WERI-Rb-1 (cell line): ENCODE results near the gene DPF3.

Source experiments
- DNase-seq: peaks from one replicate; pipeline ENCODE4 v3.0.0-alpha.2; 2020
- H3K27ac ChIP-seq: fragments of 250-450 bp; sonication (Bioruptor Pico); 2 replicates; pipeline ENCODE4 v1.5.1; 2020; ENCODE audit warnings: mild to moderate bottlenecking, moderate library complexity
- H3K27me3 ChIP-seq: fragments of 250-450 bp; sonication (Bioruptor Pico); 2 replicates; pipeline ENCODE4 v1.5.1; 2021; ENCODE audit warnings: mild to moderate bottlenecking, low read depth, moderate library complexity; ENCODE audit not compliant: insufficient read depth, severe bottlenecking
- H3K36me3 ChIP-seq: fragments of 250-450 bp; sonication (Bioruptor Pico); 2 replicates; pipeline ENCODE4 v1.5.1; 2020; ENCODE audit warnings: mild to moderate bottlenecking, moderate library complexity
- H3K4me3 ChIP-seq: 2 replicates; pipeline ENCODE4 v1.5.1; 2011; ENCODE audit warnings: low read depth, mild to moderate bottlenecking, control low read depth, low read length
- H3K9me3 ChIP-seq: fragments of 250-450 bp; sonication (Bioruptor Pico); 2 replicates; pipeline ENCODE4 v1.5.1; 2021; ENCODE audit warnings: mild to moderate bottlenecking, moderate library complexity; ENCODE audit not compliant: severe bottlenecking
- CTCF ChIP-seq: IDR thresholded peaks from 2 replicates; pipeline ENCODE4 v1.5.1; 2011; ENCODE audit warnings: low read depth, mild to moderate bottlenecking, control low read depth, inconsistent platforms, low read length

The DPF3 gene

GRCh38 chr14:72744416-72745120, 149.3 kb downstream of the DPF3 start:
- H3K27ac ChIP-seq: no peak overlapping the region
- no peak for DNase-seq
- no peaks in the 10 kb centered on the region for H3K36me3 ChIP-seq
- no peaks in the 10 kb centered on the region for H3K9me3 ChIP-seq
- H3K27me3 ChIP-seq: no peaks in the 10 kb centered on the region
- TF ChIP-seq CTCF: no peak
- H3K4me3 ChIP-seq: no peak overlapping the region

GRCh38 chr14:72743626-72744025, 150.3 kb downstream of the DPF3 start:
- no peaks in the 10 kb centered on the region for H3K27me3 ChIP-seq
- DNase-seq: no peak
- no peaks in the 10 kb centered on the region for H3K36me3 ChIP-seq
- H3K27ac ChIP-seq: no peak overlapping the region
- no peak overlapping the region for H3K4me3 ChIP-seq
- H3K9me3 ChIP-seq: no peaks in the 10 kb centered on the region
- TF ChIP-seq CTCF: no peak

GRCh38 chr14:72742838-72743195, 151.1 kb downstream of the DPF3 start:
- no peak for TF ChIP-seq CTCF
- no peaks in the 10 kb centered on the region for H3K36me3 ChIP-seq
- no peak for DNase-seq
- no peak overlapping the region for H3K4me3 ChIP-seq
- H3K9me3 ChIP-seq: no peaks in the 10 kb centered on the region
- no peaks in the 10 kb centered on the region for H3K27me3 ChIP-seq
- H3K27ac ChIP-seq: peak overlapping the region; percentile 48; the same call in 1 of the 2 replicates

- DNase-seq: peak; percentile 64
- H3K36me3 ChIP-seq: no peaks in the 10 kb centered on the region
- H3K27ac ChIP-seq: peak overlapping the region; percentile 48; the same call in 1 of the 2 replicates
- peak overlapping the region; percentile 8; the same call in 1 of the 2 replicates for H3K4me3 ChIP-seq
- no peaks in the 10 kb centered on the region for H3K9me3 ChIP-seq
- H3K27me3 ChIP-seq: no peaks in the 10 kb centered on the region
- TF ChIP-seq CTCF: no peak
Measured at GRCh38 chr14:72742118-72742837, 151.6 kb downstream of the DPF3 start.

- Histone ChIP-seq H3K9me3 (no peaks in the 10 kb centered on the region), H3K4me3 (peak overlapping the region; percentile 8; the same call in 1 of the 2 replicates), H3K36me3 (no peaks in the 10 kb centered on the region), H3K27ac (peak overlapping the region; percentile 48; the same call in 1 of the 2 replicates), H3K27me3 (no peaks in the 10 kb centered on the region)
- DNase-seq: no peak
- no peak for TF ChIP-seq CTCF
Measured at GRCh38 chr14:72741826-72742117, 152.1 kb downstream of the DPF3 start.
